AG09319 (cell line): ENCODE results near the gene GPATCH11.

ENCODE experiments used
- DNase-seq: peaks from one replicate; pipeline ENCODE4 v3.0.0-alpha.2; 2010; ENCODE audit warnings: low read depth; ENCODE audit errors: extremely low read depth
- CTCF ChIP-seq: IDR thresholded peaks from 2 replicates; pipeline ENCODE4 v1.5.1; 2011; ENCODE audit warnings: low read depth, mild to moderate bottlenecking, inconsistent platforms, low read length, moderate library complexity

The GPATCH11 gene

GRCh38 chr2:37061013-37061711, 23.2 kb upstream of the GPATCH11 start:
- TF ChIP-seq CTCF = no peak
- DNase-seq = no peak

- TF ChIP-seq CTCF = no peak
- no peak for DNase-seq
Measured at GRCh38 chr2:37061776-37062175, 22.5 kb upstream of the GPATCH11 start.

- no peak for TF ChIP-seq CTCF
- no peak for DNase-seq
Measured at GRCh38 chr2:37068686-37069085, 15.6 kb upstream of the GPATCH11 start.

- TF ChIP-seq CTCF = no peak
- no peak for DNase-seq
Measured at GRCh38 chr2:37070931-37071330, 13.4 kb upstream of the GPATCH11 start.

- TF ChIP-seq CTCF = no peak
- no peak for DNase-seq
Measured at GRCh38 chr2:37080266-37080665, 4.1 kb upstream of the GPATCH11 start.

- no peak for TF ChIP-seq CTCF
- no peak for DNase-seq
Measured at GRCh38 chr2:37080689-37081088, 3.6 kb upstream of the GPATCH11 start.

GRCh38 chr2:37084797-37085196, 479 bp downstream of the GPATCH11 start:
- no peak for DNase-seq

More at GRCh38 chr2:37084797-37085196, 479 bp downstream of the GPATCH11 start:
- TF ChIP-seq CTCF = no peak
